Hepatocyte (in vitro differentiated cells): ENCODE data around the gene GPRC5C.

ENCODE experiments used
- EZH2 ChIP-seq: fragments of 200-600 bp; sonication (generic); IDR thresholded peaks from 2 replicates; pipeline ENCODE4 v1.6.1; 2016; ENCODE audit warnings: antibody characterized with exemption, mild to moderate bottlenecking, borderline replicate concordance
- TF ChIP-seq, protein P1 (sequence below): fragments of 200-600 bp; sonication (generic); IDR thresholded peaks from 2 replicates; pipeline ENCODE4 v1.5.1; 2016; ENCODE audit warnings: antibody characterized with exemption, mild to moderate bottlenecking; ENCODE audit not compliant: poor library complexity

DNA sequence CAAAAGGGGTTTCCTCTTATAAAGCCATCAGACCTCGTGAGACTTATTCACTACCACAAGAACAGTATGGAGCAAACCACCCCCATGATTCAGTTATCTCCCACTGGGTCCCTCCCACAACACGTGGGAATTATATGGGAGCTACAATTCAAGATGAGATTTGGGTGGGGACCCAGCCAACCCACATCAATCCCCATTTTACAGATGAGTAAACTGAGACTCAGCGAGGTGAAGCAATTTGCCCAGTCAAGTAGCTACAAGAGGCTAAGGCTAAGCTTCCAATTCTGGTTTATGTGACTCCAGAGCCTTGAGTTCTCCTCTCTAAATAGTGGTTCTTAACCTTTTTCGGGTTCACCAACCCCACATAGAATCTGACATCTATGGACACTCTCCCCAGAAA, 43.3 kb downstream of the GPRC5C start:
- TF ChIP-seq, protein P1, sequence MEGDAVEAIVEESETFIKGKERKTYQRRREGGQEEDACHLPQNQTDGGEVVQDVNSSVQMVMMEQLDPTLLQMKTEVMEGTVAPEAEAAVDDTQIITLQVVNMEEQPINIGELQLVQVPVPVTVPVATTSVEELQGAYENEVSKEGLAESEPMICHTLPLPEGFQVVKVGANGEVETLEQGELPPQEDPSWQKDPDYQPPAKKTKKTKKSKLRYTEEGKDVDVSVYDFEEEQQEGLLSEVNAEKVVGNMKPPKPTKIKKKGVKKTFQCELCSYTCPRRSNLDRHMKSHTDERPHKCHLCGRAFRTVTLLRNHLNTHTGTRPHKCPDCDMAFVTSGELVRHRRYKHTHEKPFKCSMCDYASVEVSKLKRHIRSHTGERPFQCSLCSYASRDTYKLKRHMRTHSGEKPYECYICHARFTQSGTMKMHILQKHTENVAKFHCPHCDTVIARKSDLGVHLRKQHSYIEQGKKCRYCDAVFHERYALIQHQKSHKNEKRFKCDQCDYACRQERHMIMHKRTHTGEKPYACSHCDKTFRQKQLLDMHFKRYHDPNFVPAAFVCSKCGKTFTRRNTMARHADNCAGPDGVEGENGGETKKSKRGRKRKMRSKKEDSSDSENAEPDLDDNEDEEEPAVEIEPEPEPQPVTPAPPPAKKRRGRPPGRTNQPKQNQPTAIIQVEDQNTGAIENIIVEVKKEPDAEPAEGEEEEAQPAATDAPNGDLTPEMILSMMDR = no peak
- no peak for TF ChIP-seq EZH2
